Skin epidermis (tissue), 12 donors: Measurements from ENCODE around the gene FOXM1.
"Not testable (repeated sequence)": the region's sequence is repeated elsewhere in the genome, so short reads cannot be mapped to it uniquely, and the experiment has no call there.

Source experiments
- H3K27ac ChIP-seq, 21 experiments: fragments of 200-600 bp; sonication (generic) in 11 of 21; one replicate each; pipeline ENCODE4 v1.5.0; 2020; ENCODE audit warnings: mild to moderate bottlenecking in 3 of 21, inconsistent platforms in 2 of 21, moderate library complexity in 2 of 21
- H3K4me3 ChIP-seq, 7 experiments: fragments of 200-600 bp; sonication (generic) in 2 of 7; one replicate each; pipeline ENCODE4 v1.5.0; 2020; ENCODE audit warnings: inconsistent platforms in 2 of 7, mild to moderate bottlenecking in 2 of 7, moderate library complexity in 1 of 7

FOXM1 gene

DNA sequence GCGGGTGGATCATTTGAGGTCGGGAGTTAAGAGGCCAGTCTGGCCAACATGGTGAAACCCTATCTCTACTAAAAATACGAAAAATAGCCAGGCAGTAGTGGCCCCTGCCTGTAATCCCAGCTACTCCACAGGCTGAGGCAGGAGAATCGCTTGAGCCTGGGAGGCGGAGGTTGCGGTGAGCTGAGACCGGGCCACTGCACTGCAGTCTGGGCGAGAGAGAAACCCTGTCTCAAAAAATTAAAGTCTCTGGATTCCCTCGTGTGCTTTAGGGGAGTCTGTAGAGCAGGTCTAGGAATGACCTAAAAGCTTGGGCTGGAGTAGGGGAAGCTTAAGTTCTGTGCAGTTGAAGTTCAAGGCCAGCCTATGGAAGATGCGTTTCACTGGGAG lies 13.0 kb upstream of the FOXM1 start:
- Histone ChIP-seq H3K27ac (peak overlapping the region in 19 of 21 experiments; percentile 41 to 98 (median 91)), H3K4me3 (peak overlapping the region; percentile 66 to 99 (median 75))

DNA sequence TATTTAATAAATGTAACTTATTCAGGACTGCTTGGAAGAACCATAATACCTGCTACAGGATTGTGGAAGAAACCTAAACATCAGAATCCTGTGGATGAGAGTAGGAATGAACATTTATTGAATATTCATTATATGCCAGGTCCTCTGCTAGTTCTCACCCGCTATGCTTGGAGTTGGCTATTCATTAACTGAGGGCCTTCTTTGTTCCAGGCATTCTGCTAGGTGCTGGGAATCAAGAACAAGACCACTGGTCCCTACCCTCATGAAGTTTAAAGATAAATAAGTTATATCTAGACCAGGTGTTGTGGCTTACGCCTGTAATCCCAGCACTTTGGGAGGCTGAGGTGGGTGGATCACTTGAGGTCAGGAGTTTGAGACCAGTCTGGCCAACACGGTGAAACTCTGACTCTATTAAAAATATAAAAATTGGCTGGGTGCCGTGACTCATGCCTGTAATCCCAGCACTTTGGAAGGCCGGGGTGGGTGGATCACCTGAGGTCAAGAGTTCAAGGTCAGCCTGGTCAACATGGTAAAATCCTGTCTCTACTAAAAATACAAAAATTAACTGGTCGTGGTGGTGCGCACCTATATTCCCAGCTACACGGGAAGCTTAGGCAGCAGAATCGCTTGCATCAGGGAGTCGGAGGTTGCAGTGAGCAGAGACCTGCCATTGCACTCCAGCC lies 9.9 kb upstream of the FOXM1 start:
- Histone ChIP-seq H3K4me3 (no peak overlapping the region), H3K27ac (no peak overlapping the region)

DNA sequence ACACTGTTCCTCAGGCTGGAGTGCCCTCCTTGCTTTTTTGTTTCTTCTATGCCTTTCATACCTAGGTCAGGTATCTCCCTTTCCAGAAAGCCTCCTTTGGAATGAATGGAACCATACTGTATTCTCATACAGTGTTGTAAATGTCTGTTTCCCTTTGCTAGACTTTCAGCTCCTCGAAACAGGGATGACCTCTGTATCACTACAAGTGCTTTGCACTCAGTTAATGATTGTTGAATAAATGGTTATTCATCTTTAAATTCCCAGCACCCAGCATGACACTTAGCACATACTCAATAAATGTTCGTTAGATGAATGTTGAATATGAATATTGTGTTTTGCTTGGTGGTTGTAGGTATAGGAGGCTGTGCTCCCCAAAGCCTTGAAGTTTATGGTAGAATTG lies 7.8 kb upstream of the FOXM1 start:
- H3K4me3 ChIP-seq = no peak overlapping the region
- no peak overlapping the region for H3K27ac ChIP-seq

DNA sequence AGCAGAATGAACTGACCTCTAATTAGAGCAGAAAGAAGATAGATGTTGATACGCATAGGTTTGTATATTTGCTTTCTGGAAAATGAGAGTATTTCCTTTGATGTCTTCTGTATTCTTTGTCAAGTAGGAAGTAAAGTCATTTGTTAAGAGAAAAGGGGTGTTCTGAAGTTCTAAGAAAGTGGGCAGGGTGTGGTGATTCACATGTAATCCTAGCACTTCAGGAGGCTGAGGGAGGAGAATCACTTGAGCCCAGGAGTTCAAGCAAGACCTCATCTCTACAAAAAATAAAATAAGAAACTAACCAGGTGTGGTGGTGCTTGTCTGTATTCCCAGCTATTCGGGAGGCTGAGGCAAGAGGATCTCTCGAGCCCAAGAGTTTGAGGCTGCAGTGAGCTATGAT lies 2.9 kb upstream of the FOXM1 start:
- H3K27ac ChIP-seq = no peak overlapping the region
- H3K4me3 ChIP-seq = no peak overlapping the region

DNA sequence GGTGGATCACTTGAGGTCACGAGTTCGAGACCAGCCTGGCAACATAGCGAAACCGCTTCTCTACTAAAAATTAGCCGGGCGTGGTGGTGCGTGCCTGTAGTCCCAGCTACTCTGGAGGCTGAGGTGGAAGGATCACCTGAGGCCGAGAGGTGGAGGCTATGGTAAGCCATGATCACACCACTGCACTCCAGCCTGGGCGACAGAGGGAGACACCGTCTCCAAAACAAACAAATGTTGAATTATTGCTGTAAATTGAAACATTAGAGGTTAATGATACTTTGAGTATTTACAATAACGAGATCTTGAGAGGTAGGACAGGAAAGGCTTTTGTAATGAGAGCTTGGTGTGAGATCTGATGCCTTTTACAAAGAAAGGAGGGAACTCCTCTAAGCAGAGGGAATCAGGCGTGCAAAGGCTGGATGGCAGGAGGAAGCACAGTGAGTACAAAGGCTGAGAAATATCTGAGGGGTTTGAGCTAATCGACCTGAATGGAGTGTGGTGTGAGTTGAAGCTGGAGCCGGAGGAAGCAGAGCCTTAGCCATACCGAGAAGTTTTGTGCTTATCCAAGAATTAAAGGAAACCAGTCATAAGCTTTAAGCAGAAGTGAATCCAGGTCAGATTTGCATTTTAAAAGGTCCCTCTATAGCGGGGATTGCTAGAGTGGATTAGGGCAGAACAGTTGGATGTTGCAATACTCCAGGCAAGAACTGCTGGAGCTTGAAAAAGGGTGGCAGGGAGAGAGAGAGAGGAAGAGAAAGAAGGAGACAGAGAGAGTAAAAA lies 1.2 kb upstream of the FOXM1 start:
- Histone ChIP-seq H3K4me3 (peak overlapping the region; percentile 53 to 99 (median 87)), H3K27ac (peak overlapping the region; percentile 29 to 98 (median 95))

DNA sequence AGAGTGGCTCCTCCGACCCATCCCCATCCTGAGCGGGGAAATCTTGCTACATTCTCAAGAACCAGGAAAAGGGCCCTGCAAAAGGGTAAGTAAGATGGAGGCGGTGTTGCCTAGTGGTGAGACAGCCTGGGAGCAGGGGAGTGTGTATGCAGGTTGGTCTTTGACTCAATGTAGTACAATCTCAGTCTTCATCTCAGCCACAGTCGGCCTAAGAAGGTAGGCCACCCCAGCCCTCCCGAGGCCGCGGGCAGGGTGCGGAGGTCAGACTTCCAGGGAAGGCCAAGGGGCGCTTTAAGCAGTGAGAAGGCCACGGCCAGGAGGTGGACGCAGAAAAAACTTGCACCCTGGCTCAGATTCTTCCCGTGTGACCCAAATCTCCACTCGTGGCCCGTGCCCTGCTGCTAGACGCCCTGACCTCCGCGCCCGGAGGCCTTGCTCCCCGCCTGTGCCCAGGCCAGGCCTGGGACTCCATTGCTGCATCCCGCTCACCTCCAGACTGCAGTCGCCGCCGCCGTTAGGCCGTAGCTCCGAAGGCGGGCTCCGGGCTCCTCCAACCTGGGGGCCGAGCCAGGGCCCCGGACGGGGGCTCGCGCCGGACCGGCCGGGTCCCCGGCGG lies 435 bp downstream of the FOXM1 start:
- peak overlapping the region; percentile 53 to 99 (median 87) for H3K4me3 ChIP-seq
- peak overlapping the region; percentile 68 to 98 (median 95) for H3K27ac ChIP-seq

DNA sequence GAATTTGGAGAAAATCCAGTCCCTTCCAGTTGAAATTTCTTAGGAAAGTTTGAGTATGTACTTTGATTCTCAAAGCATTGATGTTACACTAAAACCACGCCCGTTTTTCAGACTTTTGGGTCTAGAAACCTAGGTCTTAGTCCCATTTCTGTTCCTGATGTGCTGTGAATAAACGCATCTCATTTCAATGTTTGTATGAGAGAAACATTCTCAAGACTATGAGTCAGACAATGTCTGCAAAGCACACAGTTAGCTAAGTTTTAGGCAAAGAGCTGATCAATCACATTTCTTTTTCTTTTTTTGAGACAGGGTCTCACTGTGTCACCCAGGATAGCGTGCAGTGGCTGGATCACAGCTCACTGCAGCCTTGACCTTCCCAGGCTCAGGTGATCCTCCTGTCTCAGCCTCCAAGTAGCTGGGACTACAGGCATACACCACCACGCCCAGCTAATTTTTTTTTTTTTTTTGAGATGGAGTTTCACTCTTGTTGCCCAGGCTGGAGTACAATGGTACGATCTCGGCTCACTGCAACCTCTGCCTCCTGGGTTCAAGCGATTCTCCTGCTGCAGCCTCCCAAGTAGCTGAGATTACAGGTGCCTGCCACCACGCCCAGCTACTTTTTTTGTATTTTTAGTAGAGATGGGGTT lies 7.9 kb downstream of the FOXM1 start:
- not testable (repeated sequence) for H3K4me3 ChIP-seq, H3K27ac ChIP-seq

DNA sequence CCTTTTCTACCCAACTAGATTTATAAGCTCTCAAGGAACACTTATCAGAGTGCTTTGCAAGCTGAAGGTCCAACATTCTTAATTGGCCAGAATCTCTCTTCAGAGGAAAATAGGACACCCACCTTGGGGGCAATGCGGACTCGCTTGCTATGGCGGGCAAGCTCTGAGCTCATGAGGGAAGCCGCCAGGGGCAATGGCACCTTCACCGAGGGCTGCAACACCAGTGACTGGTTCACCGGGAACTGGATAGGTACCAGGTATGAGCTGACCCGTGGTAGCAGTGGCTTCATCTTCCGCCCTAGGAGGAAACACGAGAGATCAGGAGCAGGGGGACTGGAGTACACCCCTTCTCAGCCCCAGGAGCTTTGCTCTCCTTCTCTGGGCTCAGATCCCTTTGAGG lies 12.8 kb downstream of the FOXM1 start:
- H3K4me3 ChIP-seq = no peak overlapping the region
- H3K27ac ChIP-seq = no peak overlapping the region

DNA sequence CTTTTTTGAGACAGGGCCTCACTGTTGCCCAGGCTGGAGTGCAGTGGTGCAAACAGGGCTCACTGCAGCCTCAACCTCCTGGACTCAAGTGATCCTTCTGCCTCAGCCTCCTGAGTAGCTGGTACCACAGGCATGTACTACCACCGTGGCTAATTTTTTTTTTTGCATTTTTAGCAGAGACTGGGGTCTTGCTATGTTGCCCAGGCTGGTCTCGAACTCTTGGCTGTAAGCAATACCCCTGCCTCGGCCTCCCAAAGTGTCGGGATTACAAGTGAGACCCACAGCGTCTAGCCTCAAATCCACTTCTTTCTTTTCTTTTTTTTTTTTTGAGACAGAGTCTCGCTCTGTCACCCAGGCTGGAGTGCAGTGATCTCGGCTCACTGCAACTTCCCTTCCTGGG lies 13.6 kb downstream of the FOXM1 start:
- not testable (repeated sequence) for H3K4me3 ChIP-seq, H3K27ac ChIP-seq

DNA sequence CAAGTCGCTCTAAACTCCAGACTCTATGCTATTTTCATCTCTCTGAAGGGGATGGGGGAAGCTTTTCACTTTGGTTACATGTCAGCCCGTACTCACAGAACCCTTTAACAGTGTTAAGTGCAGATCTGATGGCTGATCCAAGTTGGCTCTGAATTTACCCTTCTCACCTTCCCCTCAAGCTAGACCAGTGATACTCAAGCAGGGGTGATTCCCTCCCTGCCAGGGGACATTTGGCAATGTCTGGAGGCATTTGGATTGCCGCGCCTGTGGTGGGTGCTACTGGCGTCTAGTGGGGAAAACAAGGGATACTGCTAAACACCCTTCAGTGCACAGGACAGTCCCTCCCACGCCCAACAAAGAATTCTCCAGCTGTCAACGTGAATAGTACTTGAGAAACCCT lies 14.1 kb downstream of the FOXM1 start:
- Histone ChIP-seq H3K4me3 (no peak overlapping the region), H3K27ac (no peak overlapping the region)

DNA sequence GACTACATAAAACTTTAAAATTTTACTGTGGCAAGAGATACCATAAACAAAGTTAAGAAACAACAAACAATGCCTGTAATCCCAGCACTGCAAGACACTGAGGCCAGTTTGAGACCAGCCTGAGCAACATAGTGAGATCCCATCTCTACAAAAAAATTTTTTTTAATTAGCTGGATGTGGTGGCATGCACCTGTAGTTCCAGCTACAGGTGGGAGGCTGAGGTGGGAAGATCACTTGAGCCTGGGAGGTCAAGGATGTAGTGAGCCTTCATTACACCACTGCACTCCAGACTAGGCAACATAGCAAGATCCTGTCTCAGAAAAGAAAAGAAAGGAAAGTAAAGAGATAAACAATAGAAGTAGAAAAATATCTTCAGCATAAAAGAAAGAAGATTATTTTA lies 16.8 kb downstream of the FOXM1 start:
- no peak overlapping the region for H3K27ac ChIP-seq
- no peak overlapping the region for H3K4me3 ChIP-seq

DNA sequence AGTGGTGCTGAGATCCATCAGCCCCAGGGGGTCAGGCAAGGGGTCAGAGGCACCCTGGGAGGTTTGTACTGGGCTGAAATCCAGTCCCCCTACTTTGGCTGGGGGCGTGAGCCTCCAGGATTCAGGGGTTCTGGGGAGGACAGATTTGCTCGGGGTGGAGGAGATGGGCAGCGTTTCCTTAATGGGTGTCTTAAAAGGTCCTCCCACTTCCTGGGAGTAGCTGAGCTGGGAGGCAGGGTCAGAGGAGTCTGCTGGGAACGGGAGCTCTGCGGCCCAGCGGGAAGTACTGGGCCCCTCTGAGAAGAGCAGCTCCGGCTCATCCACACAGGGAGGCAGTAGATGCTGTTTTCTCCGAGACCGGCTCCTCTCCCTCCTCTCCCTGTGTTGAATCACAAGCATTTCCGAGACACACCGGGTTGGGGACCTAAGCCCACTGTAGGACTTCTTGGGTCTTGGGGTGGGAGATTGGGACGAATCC lies 18.0 kb downstream of the FOXM1 start:
- Histone ChIP-seq H3K4me3 (no peak overlapping the region), H3K27ac (peak overlapping the region in 1 of 21 experiments; percentile 9)

DNA sequence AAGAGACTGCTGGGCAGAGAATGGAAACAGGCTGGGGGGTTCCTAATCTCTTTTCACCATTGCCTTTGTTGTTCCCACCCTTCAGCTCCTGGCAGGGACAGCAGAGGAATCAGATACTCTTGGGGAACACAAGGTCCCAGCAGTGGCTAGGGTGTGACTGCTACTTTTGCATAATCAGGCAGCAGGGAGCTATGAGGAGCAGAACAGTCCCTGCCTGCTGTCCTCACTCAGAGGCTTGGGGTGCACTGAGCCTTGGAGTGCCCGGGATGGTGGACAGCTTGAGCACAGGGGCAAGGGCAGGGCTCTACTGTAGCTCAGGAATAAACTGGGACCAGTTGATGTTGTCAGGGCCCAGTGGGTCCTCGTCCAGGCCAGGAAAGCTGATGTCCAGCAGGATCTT lies 18.6 kb downstream of the FOXM1 start:
- H3K4me3 ChIP-seq = no peak overlapping the region
- peak overlapping the region in 1 of 21 experiments; percentile 9 for H3K27ac ChIP-seq

DNA sequence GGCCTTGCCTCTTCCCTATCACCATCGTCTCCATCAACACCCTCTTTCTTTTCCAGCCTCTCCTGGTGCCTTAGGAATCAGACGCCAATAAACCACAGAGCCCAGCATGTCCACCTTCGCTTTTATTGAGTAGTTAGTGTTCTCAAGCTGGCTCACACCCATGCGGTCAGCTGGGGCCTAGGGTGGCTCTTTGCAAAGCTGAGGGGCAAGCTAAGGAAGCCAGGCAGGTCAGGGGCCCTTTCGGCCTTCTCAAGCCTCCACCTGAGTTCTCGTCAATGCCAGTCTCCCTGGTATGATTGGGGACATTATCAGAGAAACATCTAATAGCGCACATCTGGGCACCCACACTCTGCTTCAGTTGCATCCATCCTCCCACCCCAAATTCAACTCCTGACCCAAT lies 19.4 kb downstream of the FOXM1 start:
- no peak overlapping the region for H3K4me3 ChIP-seq
- no peak overlapping the region for H3K27ac ChIP-seq

DNA sequence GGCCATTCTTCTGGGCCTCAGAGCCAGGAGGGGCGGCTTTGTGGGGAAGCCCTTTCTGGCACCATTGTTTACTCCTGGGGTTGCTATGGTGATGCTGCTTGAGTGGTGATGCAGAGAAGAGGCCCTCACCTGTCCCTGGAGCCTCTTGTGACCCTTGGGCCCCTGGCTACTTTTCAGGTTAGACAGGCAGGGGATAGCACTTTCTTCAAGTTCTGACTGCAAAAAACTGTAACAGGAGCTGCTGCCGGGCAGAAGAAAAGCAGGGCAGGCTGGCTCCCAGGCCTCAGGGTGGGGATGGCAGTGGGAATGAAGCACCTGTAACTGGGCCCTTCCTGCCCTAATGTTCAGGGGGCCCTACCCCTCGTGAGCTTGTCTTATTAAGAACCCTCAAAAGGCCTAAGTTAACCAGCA lies 19.9 kb downstream of the FOXM1 start, which contains the start of gene TEX52:
TSS of gene TEX52 (minus strand) at position 19 of the 411 bp plus-strand sequence. CDS start at position 6, 13 bp downstream.
- no peak within 1 kb of the TSS for H3K27ac ChIP-seq
- H3K4me3 ChIP-seq = no peak within 1 kb of the TSS

DNA sequence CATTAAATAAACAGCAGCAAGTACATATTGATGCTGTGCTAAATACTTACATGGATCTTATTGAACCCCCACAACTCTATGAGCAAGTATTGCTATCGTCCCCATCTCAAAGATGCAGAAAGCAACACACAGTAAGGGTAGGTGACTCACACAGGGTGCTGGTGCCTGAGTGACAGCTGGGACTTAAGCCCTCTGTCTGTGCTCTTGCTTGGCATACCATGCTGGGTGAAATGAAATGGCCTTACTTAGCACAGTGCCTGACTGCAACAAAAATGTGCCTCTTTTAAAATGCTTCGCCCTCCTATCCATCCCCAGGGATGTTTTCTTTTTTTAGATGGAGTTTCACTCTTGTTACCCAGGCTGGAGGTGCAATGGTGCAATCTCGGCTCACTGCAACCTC lies 20.9 kb downstream of the FOXM1 start:
- Histone ChIP-seq H3K27ac (no peak overlapping the region), H3K4me3 (no peak overlapping the region)

DNA sequence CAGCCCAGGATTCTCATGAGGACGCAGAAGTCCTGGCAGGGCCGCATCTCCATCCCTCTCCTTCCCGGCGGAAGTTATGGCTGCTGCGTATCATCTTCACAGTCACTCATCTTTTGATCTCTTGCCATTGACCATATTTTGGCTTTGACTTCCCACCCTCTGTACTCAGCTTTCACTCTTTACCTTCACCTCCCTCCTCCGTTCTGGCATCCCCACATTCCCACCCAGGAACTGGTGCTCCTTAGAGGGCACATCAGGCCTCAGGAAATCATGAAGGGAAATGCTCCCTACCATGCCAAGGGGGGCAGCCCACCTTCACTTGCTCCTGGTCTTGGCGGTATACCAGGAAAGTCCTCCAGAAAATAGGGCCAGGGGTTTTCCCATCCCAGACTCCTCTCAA lies 21.4 kb downstream of the FOXM1 start:
- H3K4me3 ChIP-seq = no peak overlapping the region
- no peak overlapping the region for H3K27ac ChIP-seq

DNA sequence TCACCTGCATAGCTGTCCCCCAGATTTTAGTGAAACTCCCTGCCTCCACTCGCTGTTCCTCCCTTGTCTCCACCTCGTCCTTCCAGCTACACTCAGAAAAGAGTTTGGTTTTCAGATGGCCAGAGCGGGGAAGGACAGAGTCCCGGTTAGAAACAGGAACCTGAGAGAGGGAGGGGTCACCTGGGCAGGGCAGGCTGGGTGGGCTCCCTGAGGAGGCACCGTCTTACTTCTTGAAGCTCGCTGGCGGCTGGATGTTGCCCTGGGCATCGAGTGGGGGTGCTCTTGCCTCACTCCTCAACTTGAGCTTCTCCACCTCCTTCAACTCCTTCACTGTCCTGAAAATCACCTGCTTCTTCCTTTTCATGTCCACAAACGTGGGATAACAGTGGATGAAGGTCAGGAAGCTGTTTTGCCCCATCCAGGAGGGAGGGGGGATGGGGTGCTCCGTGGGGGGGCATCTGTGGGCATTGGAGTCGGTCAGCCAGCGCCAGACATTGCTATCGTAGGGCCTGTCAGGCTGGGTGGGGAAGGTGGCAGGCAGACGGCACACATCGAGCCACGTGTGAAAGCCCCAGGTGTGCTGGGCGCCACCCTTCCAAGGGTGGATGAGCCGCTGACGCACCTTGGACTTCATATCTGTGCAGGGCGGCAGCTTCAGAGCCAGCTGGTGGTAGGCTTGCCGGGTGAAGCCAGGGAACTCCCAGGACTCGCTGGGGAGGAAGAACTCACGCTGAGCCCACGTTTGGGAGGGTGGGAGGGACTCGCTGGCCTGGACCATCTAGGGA lies 22.1 kb downstream of the FOXM1 start:
- H3K27ac ChIP-seq = peak overlapping the region in 1 of 21 experiments; percentile 10
- H3K4me3 ChIP-seq = no peak overlapping the region

DNA sequence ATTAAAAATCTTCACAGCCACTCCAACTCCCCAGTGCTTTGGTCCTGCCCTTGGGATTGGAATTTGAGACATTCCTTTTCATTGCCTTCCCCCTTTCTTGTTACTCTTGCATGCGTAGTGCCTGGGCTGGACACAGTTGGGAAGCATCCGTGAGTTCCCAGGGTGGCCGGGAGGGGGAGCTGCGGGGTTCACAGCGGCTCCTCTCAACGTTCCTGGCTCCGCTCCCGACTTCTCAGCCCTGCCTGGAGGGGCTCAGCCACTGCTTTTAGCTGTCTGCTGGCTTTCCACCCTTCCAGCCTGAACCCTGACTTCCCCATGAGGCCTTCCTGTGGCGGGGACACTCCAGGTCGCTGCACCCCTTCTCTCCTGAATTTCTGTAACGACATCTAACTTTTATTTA lies 23.3 kb downstream of the FOXM1 start:
- H3K27ac ChIP-seq = no peak overlapping the region
- no peak overlapping the region for H3K4me3 ChIP-seq
